SK-N-MC (cell line): ENCODE results near the gene CFAP46.

ENCODE experiments used
- EZH2 ChIP-seq: fragments of 200-600 bp; sonication (generic); IDR thresholded peaks from one replicate; pipeline ENCODE4 v1.6.1; 2017; ENCODE audit warnings: antibody characterized with exemption
- POLR2AphosphoS5 ChIP-seq: IDR thresholded peaks from 2 replicates; pipeline ENCODE4 v1.6.1; 2012; ENCODE audit warnings: mild to moderate bottlenecking, low read depth, low read length, borderline replicate concordance

- TF ChIP-seq POLR2AphosphoS5 = no peak
- TF ChIP-seq EZH2 = no peak
Observed at GRCh38 chr10:132958883-132959558, 16.7 kb upstream of the CFAP46 start.
